SJCRH30 (cell line): Measurements from ENCODE around the gene FERD3L. TPM values are rescaled to one million over a fixed set of nuclear protein-coding genes. Genes with fewer than 3 reads are reported as not detected.
"Not testable (repeated sequence)": the region's sequence is repeated elsewhere in the genome, so short reads cannot be mapped to it uniquely, and the experiment has no call there.

ENCODE experiments used
- DNase-seq, 2 experiments: peaks; one replicate each; pipeline ENCODE4 v3.0.0-alpha.2; 2015 to 2020
- H3K27ac ChIP-seq: fragments of 250-450 bp; sonication (Bioruptor Pico); 2 replicates; pipeline ENCODE4 v1.5.1; 2020; ENCODE audit warnings: mild to moderate bottlenecking, moderate library complexity
- H3K27me3 ChIP-seq: fragments of 250-450 bp; sonication (Bioruptor Pico); 2 replicates; pipeline ENCODE4 v1.5.1; 2020; ENCODE audit warnings: mild to moderate bottlenecking, moderate library complexity
- H3K36me3 ChIP-seq: fragments of 250-450 bp; sonication (Bioruptor Pico); 2 replicates; pipeline ENCODE4 v1.5.1; 2020; ENCODE audit warnings: mild to moderate bottlenecking, moderate library complexity
- H3K4me1 ChIP-seq: fragments of 250-450 bp; sonication (Bioruptor Pico); 2 replicates; pipeline ENCODE4 v1.5.1; 2020; ENCODE audit warnings: mild to moderate bottlenecking, moderate library complexity
- H3K4me3 ChIP-seq: fragments of 250-450 bp; sonication (Bioruptor Pico); 2 replicates; pipeline ENCODE4 v1.5.1; 2020; ENCODE audit warnings: mild to moderate bottlenecking, moderate library complexity
- H3K9me3 ChIP-seq: fragments of 250-450 bp; sonication (Bioruptor Pico); replicated peaks from 2 replicates; pipeline ENCODE4 v1.5.1; 2020; ENCODE audit warnings: mild to moderate bottlenecking, moderate library complexity
- total RNA-seq: library from RNA; depleted of rRNA; stranded (reverse); fragments of >200 nt; shearing (Covaris generic); gene quantifications from 2 replicates; pipeline ENCODE4 v1.2.3, GENCODE V29; 2014; rRNA removed

FERD3L gene
- not detected in 2 replicates for total RNA-seq

- no peaks in the 10 kb centered on the region for H3K27me3 ChIP-seq
- no peaks in the 10 kb centered on the region for H3K36me3 ChIP-seq
- DNase-seq: no peak
- no peaks in the 10 kb centered on the region for H3K4me1 ChIP-seq
- no peak within 1 kb of the TSS for H3K4me3 ChIP-seq
- no peaks in the 10 kb centered on the region; the same call in 1 of the 2 replicates for H3K9me3 ChIP-seq
- no peak within 1 kb of the TSS for H3K27ac ChIP-seq
Measured at GRCh38 chr7:19144661-19145433, at the start of gene FERD3L. FERD3L (minus strand) TSS chr7:19145421; CDS start chr7:19145362, 59 bp downstream.

GRCh38 chr7:19194417-19194816, 49.2 kb upstream of the FERD3L start:
- H3K4me3 ChIP-seq, H3K27me3 ChIP-seq, H3K9me3 ChIP-seq, DNase-seq, H3K36me3 ChIP-seq, H3K4me1 ChIP-seq, H3K27ac ChIP-seq: not testable (repeated sequence)

- Histone ChIP-seq H3K9me3 (peaks cover 3% of the 10 kb centered on the region; the same call in 1 of the 2 replicates), H3K4me3 (no peak overlapping the region), H3K27ac (no peak overlapping the region), H3K36me3 (no peaks in the 10 kb centered on the region), H3K27me3 (no peaks in the 10 kb centered on the region), H3K4me1 (no peaks in the 10 kb centered on the region)
- no peak for DNase-seq
Measured at GRCh38 chr7:19181634-19182033, 36.4 kb upstream of the FERD3L start.

GRCh38 chr7:19178595-19178994, 33.4 kb upstream of the FERD3L start:
- H3K4me3 ChIP-seq: no peak overlapping the region
- H3K27ac ChIP-seq: no peak overlapping the region
- DNase-seq: no peak
- H3K4me1 ChIP-seq: no peaks in the 10 kb centered on the region
- H3K36me3 ChIP-seq: no peaks in the 10 kb centered on the region
- H3K27me3 ChIP-seq: no peaks in the 10 kb centered on the region
- H3K9me3 ChIP-seq: no peaks in the 10 kb centered on the region

GRCh38 chr7:19177269-19177668, 32.0 kb upstream of the FERD3L start:
- Histone ChIP-seq H3K4me3 (no peak overlapping the region), H3K9me3 (no peaks in the 10 kb centered on the region), H3K27me3 (no peaks in the 10 kb centered on the region), H3K4me1 (no peaks in the 10 kb centered on the region), H3K36me3 (no peaks in the 10 kb centered on the region), H3K27ac (no peak overlapping the region)
- DNase-seq: peak in 1 of 2 experiments; percentile 21

GRCh38 chr7:19175241-19175640, 30.0 kb upstream of the FERD3L start:
- no peak overlapping the region for H3K27ac ChIP-seq
- no peaks in the 10 kb centered on the region for H3K9me3 ChIP-seq
- no peaks in the 10 kb centered on the region for H3K27me3 ChIP-seq
- no peak for DNase-seq
- no peaks in the 10 kb centered on the region for H3K36me3 ChIP-seq
- H3K4me3 ChIP-seq: no peak overlapping the region
- H3K4me1 ChIP-seq: no peaks in the 10 kb centered on the region

- Histone ChIP-seq H3K27ac (no peak overlapping the region), H3K4me3 (no peak overlapping the region), H3K36me3 (no peaks in the 10 kb centered on the region), H3K4me1 (0 out of 2 replicates have a peak, but pooled peaks cover 4% of the 10 kb centered on the region), H3K27me3 (no peaks in the 10 kb centered on the region; the same call in 1 of the 2 replicates), H3K9me3 (no peaks in the 10 kb centered on the region)
- DNase-seq: no peak
Measured at GRCh38 chr7:19161671-19162070, 16.4 kb upstream of the FERD3L start.

- H3K4me1 ChIP-seq: no peaks in the 10 kb centered on the region
- H3K36me3 ChIP-seq: no peaks in the 10 kb centered on the region
- no peaks in the 10 kb centered on the region for H3K27me3 ChIP-seq
- peak in 1 of 2 experiments; percentile 55 for DNase-seq
- H3K4me3 ChIP-seq: no peak overlapping the region
- H3K27ac ChIP-seq: no peak overlapping the region
- no peaks in the 10 kb centered on the region; the same call in 1 of the 2 replicates for H3K9me3 ChIP-seq
Measured at GRCh38 chr7:19146699-19147098, 1.5 kb upstream of the FERD3L start.

GRCh38 chr7:19145434-19146115, 354 bp upstream of the FERD3L start:
- H3K27me3 ChIP-seq: no peaks in the 10 kb centered on the region
- DNase-seq: no peak
- H3K27ac ChIP-seq: no peak overlapping the region
- no peak overlapping the region for H3K4me3 ChIP-seq
- no peaks in the 10 kb centered on the region; the same call in 1 of the 2 replicates for H3K9me3 ChIP-seq
- no peaks in the 10 kb centered on the region for H3K36me3 ChIP-seq
- H3K4me1 ChIP-seq: no peaks in the 10 kb centered on the region

GRCh38 chr7:19143881-19144574, 1.2 kb downstream of the FERD3L start:
- Histone ChIP-seq H3K27ac (no peak overlapping the region), H3K4me3 (no peak overlapping the region), H3K9me3 (no peaks in the 10 kb centered on the region; the same call in 1 of the 2 replicates), H3K27me3 (no peaks in the 10 kb centered on the region), H3K4me1 (no peaks in the 10 kb centered on the region), H3K36me3 (no peaks in the 10 kb centered on the region)
- DNase-seq: no peak

GRCh38 chr7:19139706-19140327, 5.4 kb downstream of the FERD3L start:
- H3K4me1 ChIP-seq: no peaks in the 10 kb centered on the region
- H3K36me3 ChIP-seq: no peaks in the 10 kb centered on the region
- H3K27me3 ChIP-seq: no peaks in the 10 kb centered on the region
- no peak overlapping the region for H3K27ac ChIP-seq
- no peak overlapping the region for H3K4me3 ChIP-seq
- no peak for DNase-seq
- H3K9me3 ChIP-seq: no peaks in the 10 kb centered on the region; the same call in 1 of the 2 replicates

GRCh38 chr7:19133886-19134285, 11.3 kb downstream of the FERD3L start:
- Histone ChIP-seq H3K36me3 (no peaks in the 10 kb centered on the region), H3K27ac (no peak overlapping the region), H3K4me3 (no peak overlapping the region), H3K27me3 (no peaks in the 10 kb centered on the region), H3K9me3 (no peaks in the 10 kb centered on the region), H3K4me1 (no peaks in the 10 kb centered on the region)
- DNase-seq: no peak

- H3K27ac ChIP-seq: no peak overlapping the region
Measured at GRCh38 chr7:19133390-19133789, 11.8 kb downstream of the FERD3L start.

GRCh38 chr7:19128856-19129255, 16.4 kb downstream of the FERD3L start:
- no peaks in the 10 kb centered on the region for H3K4me1 ChIP-seq
- no peaks in the 10 kb centered on the region for H3K27me3 ChIP-seq
- H3K27ac ChIP-seq: no peak overlapping the region
- no peaks in the 10 kb centered on the region for H3K9me3 ChIP-seq
- DNase-seq: no peak
- H3K36me3 ChIP-seq: no peaks in the 10 kb centered on the region
- no peak overlapping the region for H3K4me3 ChIP-seq

More at GRCh38 chr7:19133390-19133789, 11.8 kb downstream of the FERD3L start:
- Histone ChIP-seq H3K4me3 (no peak overlapping the region), H3K27me3 (no peaks in the 10 kb centered on the region), H3K4me1 (no peaks in the 10 kb centered on the region), H3K9me3 (no peaks in the 10 kb centered on the region), H3K36me3 (no peaks in the 10 kb centered on the region)
- DNase-seq: no peak
